Stimulated activated CD4-positive, alpha-beta T cell treated with anti-CD3 and anti-CD28 coated beads, Interleukin-4, amount 100 ng/mL, for 24 hours (primary cell): ENCODE data around the gene FN3KRP.

Source experiments
- DNase-seq: peaks from one replicate; pipeline ENCODE4 v3.0.0-alpha.2; 2020

FN3KRP gene

GRCh38 chr17:82689077-82689476 is 27.4 kb upstream of the FN3KRP start:
- DNase-seq: no peak

- DNase-seq: no peak
These were observed 25.6 kb upstream of the FN3KRP start for GRCh38 chr17:82690786-82691489.

DNA sequence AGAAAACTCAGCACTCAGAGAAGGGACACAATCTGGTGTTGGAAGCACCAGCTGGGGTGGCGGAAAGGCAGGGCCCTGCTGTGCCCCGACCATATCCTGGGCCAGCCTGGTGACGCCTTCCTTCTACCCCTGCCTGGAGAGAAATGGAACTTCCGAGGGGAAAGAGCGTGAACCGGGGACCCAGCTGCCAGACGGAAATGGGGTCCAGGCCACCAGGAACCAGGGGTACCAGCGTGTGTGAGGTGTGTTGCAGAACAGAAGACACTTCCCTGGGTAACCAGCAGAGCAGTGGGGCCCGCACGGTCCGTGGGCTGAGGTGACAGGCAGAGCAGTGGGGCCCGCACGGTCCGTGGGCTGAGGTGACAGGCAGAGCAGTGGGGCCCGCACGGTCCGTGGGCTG is 24.8 kb upstream of the FN3KRP start:
- no peak for DNase-seq

DNA sequence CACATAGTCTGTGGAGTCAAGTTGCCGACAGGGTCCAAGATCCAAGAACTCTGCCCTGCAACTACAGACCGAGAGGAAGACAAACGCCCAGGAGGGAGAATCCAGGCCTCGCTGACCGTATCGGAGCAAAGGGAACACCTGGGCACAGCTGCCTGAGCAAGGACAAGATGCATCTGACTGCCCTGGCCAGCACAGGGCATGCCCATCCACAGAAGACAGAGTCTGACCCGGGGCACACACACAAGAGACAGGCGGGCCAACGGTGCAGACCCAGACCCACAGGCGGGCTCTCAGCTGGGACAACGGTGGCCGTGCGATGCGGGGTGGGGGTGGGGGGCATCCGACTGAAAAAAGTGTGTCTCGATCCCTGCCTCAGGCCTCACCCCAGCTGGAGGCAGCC is 24.2 kb upstream of the FN3KRP start:
- DNase-seq: no peak

- no peak for DNase-seq
These were observed 23.2 kb upstream of the FN3KRP start for GRCh38 chr17:82693168-82693867.

DNA sequence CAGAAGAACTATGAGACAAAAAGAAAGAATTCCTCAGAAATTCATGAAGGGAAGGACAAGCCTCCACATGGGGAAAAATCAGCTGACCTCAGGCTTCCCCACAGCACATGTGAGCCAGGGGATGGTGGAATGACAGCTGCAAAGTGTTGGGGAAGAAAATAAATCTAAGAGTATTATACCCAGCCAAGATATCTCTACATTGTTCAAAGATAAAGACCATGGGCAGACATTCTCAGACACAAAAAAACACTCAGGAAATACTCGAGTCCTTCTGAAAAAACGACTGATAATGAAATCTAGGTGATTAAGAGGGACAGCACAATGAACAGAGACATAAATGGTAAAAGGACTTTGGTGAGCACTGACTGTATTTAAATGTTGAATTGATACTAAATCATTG is 21.9 kb upstream of the FN3KRP start:
- no peak for DNase-seq

DNA sequence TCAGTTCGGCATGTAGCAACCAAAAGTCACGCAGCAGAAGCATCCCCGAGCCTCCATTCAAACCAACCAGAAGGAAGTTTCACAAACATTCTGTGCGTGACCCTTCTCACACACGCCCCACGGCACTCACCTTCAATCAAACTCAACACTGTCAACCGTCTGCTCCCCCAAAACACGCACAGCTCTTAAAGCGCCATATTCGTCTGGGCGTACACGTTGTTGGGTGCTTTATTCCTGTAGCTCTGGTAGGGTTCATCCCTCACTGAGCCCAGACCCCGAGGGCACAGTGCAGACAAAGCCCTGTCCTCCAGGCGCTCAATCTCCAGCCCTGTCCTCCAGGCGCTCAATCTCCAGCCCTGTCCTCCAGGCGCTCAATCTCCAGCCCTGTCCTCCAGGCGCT is 20.2 kb upstream of the FN3KRP start:
- no peak for DNase-seq

GRCh38 chr17:82696916-82697807 is 19.3 kb upstream of the FN3KRP start:
- no peak for DNase-seq

DNA sequence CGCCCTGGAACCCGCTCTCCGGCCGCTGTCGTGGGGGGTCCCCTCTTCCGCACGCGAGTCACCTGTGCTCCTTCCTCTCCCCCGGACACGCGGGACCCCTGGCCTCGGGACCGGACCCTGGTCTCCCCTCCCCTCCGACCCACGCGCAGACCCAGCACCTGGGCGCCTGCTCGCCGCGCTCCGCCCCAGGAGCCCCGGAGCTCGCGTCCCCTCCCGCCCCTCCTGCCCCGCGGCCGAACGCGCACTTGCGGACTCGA is 18.8 kb upstream of the FN3KRP start:
- no peak for DNase-seq

GRCh38 chr17:82698065-82698973 is 18.2 kb upstream of the FN3KRP start, which contains the start of gene RAB40B:
Gene RAB40B (minus strand): TSS chr17:82698698. CDS start chr17:82698596, 102 bp downstream.
- peak; percentile 98 for DNase-seq

DNA sequence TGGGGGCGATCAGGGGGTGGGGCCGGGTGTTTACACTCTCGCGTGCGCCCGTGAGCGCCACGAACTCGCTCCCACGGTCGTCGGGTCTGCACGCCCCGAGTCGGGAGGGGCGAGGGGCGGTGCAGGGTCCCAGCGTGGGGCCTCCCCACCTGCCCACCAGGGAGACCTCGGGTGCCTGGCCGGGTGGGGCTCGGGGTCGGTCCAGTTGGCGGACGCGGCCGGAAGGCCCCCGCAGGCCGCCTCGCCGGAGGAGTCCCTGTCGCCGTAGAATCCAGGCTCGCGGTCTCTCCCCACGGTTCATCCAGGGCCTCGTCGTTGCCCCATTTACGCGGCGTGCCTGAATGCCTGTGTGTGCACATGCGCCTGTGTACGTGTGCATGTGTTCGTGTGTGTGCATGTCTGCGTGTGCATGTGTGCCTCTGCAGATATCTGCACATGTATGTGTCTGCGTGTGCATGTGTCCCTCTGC is 17.5 kb upstream of the FN3KRP start:
- no peak for DNase-seq

DNA sequence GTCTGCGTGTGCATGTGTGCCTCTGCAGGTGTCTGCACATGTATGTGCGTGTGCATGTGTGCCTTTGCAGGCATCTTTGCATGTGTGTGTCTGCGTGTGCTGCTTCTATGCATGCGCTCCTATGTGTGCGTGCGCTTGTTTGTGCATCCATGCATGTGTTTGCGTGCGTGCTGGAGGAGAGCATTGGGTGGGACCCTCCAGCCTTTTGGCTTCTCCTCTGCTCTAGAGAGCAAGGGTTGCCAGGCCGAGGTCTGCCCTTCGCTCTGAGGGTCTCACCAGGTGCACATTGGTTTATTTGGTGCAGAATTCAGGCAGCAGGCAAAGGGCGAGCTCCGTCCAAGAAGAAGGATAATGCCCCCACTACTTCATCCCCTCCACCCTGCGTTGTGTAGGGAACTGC is 17.0 kb upstream of the FN3KRP start:
- no peak for DNase-seq

GRCh38 chr17:82702231-82702927 is 14.1 kb upstream of the FN3KRP start:
- no peak for DNase-seq

GRCh38 chr17:82703036-82703745 is 13.3 kb upstream of the FN3KRP start:
- no peak for DNase-seq

GRCh38 chr17:82703935-82704865 is 12.3 kb upstream of the FN3KRP start:
- no peak for DNase-seq

DNA sequence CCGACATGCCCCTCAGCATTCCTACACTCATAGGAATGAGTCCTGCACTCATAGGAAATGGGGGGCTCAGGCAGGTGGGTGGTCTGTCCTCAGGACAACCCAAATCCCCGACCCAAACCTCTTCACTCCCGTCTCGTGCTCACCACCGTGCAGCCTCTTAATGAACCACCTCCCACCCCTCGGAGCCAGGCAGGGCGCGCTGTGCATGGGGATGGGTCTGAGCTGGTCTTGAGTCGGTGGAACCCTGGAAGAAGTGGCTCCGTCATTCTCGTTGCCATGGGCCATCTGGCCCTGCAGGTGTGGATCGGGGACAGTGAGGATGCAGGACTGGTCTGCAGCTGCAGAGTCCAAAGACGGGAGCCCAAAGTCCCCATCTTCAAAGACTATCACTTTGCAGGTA is 11.6 kb upstream of the FN3KRP start:
- DNase-seq: no peak

- no peak for DNase-seq
These were observed 10.8 kb upstream of the FN3KRP start for GRCh38 chr17:82705756-82706155.

DNA sequence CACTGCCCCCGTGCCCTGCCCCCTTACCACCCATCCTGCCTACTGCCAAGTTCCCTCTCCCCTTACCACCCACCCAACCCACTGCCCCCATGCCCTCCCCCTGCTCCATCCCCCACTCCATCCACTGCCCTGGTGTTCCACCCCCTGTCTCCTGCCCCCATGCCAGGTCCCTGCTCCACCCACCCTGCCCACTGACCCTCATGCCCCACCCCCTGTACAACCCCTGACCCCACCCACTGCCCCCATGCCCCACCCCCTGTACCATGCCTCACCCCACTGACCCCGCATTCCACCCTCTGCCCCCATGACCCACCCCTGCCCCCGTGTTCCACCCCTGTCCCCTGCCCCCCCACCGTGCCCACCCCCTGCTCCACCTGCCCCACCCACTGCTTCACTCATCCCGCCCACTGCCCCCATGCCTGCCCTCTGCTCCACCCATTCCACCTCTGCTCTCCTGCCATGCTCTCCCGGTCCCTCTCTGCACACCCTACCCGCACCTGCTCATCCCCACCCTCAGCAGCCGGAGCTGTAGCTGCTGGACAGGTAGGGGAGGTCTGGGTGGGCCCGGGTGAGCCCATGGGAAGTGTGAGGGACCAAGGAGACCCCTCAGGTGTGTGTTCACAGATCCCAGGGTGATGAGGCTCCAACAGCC is 7.4 kb upstream of the FN3KRP start:
- no peak for DNase-seq

DNA sequence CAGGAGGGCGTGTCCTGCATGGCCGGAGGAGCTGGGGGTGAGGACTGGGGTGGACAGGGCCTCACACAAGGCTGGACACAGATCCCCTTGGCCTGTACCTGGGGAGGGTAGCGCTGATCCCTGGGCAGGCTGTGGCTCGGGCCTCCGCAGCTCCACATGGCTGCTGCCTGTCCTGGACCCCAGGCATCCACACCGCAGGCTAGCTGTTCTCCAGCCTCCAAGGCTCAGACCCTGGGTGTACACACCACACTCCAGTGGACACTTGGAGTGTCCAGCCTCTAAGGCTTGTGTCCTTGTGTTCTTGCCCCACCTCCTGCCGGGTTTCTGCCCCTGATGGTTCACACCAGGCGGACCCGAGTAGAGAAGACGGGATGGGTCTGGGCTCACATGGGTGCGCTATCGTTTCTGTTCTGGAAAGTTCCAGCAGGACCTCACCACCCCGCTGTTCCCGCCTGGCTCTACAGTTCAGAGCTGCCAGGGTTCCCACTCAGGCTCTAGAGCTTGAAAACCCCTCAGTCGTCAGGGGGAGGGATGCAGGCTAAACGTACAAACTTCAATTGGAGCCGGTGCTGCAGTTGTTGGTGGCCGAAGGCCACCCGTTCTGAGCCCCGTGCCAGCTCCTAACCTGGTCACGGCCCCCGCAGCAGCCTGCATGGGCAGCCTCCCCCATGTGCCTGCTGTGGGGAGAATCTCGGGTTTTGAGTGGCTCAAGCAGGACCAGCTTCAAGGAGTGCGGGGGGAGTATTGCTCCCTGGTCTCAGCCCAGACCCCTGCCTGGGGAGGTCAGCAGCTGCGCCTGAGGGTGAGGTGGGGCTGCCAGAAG is 6.6 kb upstream of the FN3KRP start:
- DNase-seq: no peak
